HK-2 (cell line): ENCODE data around the gene CLEC18A.
"Not testable (repeated sequence)": the region's sequence is repeated elsewhere in the genome, so short reads cannot be mapped to it uniquely, and the experiment has no call there.

Experiments used
- DNase-seq: peaks from one replicate; pipeline ENCODE4 v3.0.0-alpha.2; 2018; ENCODE audit not compliant: unreplicated experiment

Gene CLEC18A

DNA sequence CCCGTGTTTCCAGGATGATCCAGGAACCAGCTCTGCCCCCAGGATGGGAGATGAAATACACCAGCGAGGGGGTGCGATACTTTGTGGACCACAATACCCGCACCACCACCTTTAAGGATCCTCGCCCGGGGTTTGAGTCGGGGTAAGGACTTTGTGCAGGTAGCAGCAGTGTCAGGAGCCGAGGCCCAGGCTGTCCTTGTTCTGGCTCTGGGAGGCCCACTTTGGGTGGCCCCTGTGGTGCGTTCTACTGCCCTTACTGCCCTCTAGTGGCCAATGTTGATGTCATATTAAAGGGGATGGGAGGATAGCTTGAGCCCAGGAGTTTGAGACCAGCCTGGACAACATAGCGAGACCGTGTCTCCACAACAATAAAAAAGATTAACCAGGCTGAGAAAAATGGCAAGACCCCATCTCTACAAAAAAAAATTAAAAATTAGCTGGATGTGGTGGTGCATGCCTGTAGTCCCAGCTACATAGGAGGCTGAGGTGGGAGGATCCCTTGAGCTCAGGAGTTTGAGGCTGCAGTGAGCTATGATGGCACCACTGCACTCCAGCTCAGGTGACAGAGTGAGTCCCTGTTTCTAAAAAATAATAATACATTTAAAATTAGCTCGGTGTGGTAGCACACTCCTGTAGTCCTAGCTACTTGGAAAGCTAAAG lies 20.9 kb upstream of the CLEC18A start:
- peak; percentile 47 for DNase-seq

DNA sequence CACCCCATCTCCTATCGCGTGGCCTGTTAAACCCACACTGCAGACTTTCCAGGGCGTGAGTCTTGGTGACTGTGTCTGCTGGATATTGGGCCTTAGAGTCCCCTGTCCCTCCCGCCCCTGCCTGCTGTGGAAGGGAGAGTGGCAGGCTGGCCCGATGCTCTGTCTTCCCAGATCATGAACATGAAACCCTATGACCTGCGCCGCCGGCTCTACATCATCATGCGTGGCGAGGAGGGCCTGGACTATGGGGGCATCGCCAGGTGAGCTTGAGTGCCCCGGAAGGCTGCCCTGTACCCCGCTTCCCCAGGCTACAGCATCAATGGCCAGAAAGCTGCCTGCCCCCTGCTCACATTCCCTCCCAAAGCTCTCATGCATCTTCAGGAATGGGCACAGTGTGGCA lies 19.5 kb upstream of the CLEC18A start:
- no peak for DNase-seq

DNA sequence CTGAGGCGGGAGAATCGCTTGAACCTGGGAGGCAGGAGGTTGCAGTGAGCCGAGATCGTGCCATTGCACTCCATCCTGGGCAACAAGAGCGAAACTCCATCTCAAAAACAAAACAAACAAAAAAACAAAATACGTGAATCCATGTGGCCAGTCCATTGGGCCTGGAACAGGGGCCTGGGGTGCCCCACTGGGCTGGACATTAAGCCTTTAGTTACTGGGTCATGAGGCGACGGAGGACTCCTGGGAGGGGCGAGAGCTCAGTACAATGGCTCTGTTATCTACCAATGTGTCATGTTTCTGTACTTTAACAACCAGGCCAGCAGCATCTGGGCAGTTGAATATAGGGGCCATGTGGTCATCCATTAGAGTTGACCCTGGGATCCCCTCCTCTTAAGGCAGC lies 18.9 kb upstream of the CLEC18A start:
- DNase-seq = no peak

DNA sequence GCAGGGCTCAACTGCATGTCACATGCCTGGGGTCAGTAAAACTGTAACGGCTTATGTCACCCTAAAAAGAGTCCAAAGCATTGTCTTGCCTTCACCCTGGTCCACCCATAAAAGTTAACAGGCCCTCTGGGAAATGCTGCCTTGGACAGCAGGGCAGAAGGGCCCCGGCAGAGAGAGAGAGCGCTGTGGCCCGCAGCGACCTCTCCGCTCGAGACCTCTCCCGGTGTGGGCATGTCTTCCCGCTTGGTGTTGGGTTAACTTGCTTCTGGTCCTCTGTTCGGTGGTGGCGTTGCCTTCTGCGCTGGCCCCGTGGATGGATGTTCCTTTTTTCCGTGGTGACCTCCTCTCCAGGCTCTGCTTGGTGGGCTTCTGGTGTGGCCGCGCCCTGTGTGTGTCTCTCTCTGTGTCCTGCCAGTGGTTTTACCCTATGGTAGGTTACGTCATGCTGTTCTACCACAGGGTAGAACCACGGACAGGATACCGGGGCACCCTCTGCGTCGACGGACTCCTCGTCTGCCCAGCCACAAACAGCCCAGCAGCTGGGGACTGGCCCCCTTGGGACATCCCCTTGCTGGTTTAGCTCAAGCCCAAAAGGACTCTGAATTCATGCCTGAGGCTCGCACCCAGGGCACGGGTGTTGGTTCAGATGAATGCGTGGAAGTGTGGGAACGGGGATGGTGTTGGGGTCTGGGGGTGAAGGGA lies 18.3 kb upstream of the CLEC18A start:
- no peak for DNase-seq

DNA sequence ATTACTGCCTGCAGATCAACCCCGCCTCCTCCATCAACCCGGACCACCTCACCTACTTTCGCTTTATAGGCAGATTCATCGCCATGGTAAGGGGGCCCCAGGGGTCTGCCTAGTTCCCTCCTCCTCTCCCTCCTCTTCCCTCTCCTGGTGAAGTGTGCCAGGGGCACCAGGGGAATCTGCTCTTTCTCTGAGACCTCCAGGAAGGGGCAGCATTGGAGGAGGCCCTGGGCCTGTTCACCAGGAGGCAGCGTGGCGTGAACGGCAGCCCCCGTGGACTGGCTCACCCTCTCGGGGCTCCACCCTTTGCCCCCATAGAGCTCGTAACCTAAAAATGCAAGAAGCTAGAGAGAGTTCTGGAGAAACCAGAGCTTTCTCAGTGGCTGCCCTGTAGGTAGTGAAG lies 17.1 kb upstream of the CLEC18A start:
- DNase-seq = no peak

DNA sequence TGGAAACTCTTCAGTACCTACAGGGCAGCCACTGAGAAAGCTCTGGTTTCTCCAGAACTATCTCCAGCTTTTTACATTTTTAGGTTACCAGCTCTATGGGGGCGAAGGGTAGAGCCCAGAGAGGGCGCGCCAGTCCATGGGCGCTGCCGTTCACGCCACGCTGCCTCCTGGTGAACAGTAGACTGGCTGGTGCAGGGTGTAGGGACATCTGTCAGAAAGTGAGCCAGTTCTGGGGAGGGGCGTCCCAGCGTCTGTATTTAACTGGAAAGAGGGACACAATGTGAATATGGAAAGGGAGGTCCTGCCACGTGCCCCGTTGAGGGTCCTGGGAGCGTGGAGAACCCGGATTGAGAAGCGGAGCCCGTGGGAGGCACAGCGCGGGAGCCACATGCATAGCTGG lies 16.4 kb upstream of the CLEC18A start:
- DNase-seq = no peak

DNA sequence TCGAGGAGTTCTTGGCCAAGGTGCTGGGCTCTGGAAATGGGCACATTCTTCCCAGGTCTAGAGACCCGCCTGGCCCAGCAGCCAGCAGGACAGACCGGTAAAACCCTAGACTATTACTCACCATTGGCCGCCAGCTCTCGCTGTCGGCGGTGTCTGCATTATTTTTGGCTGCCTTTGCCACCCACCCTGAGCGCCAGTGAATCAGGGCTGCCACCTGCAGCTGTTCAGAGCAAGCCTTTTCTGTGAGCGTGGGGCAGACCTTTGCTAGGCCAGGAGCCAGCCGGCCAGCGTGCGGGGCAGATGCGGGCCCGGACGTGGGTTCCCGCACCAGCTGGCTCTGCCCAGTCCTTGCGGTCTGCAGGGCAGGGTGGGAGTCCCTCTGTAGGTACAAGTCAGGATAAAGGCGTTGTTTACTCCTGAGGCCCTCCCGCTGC lies 15.8 kb upstream of the CLEC18A start:
- no peak for DNase-seq

DNA sequence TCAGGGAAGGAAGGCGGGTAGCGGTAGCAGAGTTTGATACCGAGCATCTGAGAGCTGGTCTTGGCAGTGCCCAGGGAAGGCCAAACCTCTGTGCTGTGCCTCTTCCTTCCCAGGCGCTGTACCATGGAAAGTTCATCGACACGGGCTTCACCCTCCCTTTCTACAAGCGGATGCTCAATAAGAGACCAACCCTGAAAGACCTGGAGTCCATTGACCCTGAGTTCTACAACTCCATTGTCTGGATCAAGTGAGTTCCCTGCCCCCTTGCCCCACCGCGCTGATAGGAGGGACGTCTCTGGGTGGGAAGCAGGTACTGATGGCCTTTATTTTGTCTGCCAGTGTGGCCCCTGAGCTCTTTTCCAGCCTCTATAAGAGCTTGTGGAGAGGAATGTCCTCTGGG lies 15.4 kb upstream of the CLEC18A start:
- no peak for DNase-seq

DNA sequence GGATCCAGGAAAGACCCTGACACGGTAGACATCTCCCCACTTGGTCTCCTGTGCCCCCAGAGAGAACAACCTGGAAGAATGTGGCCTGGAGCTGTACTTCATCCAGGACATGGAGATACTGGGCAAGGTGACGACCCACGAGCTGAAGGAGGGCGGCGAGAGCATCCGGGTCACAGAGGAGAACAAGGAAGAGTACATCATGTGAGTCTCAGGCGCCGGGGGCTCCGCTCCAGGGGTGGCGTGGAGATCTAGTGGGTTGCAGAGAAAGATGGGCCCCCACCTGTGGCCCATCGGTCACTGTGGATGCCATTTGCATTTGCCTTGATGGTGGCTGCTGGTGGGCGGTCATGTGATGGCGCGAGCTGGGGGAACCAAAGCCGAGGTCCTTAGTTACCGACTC lies 14.9 kb upstream of the CLEC18A start:
- no peak for DNase-seq

DNA sequence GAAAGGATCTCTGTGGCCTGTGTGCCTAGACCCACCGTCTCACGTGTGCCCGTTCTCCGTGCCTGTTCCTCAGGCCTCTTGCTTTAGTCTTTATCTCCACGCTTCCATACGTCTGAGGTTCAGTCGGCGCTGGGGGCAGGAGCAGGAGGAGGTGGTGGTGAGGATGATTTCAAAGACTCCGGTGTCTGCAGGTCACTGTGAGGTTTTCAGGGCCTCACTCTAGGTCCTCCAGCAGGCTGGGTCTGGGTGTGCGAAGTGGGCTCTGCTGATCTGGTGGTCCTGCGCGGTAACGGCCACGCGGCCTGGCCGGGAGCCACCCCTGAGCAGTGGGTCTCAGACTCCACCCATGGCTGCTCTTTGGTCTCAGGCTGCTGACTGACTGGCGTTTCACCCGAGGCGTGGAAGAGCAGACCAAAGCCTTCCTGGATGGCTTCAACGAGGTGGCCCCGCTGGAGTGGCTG lies 14.4 kb upstream of the CLEC18A start:
- no peak for DNase-seq

DNA sequence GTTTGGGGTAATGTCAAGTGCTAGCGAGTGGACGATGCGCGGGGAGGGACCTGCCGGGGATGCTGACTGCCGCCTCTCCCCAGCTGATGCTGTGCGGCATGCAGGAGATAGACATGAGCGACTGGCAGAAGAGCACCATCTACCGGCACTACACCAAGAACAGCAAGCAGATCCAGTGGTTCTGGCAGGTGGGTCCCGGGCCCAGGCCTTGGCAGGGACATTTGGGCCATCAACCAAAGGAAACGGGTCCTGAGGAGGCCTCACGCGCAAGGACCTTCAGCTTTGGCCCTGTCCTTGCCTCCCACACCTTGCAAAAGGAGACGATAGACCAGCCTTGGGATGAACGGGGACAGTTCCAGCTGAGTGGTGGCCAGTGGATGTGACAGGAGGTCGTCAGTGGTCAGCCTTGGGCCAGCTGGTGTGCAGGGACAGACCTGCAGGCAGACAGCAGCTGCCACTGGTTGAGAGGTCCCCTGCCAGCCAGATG lies 13.6 kb upstream of the CLEC18A start:
- no peak for DNase-seq

DNA sequence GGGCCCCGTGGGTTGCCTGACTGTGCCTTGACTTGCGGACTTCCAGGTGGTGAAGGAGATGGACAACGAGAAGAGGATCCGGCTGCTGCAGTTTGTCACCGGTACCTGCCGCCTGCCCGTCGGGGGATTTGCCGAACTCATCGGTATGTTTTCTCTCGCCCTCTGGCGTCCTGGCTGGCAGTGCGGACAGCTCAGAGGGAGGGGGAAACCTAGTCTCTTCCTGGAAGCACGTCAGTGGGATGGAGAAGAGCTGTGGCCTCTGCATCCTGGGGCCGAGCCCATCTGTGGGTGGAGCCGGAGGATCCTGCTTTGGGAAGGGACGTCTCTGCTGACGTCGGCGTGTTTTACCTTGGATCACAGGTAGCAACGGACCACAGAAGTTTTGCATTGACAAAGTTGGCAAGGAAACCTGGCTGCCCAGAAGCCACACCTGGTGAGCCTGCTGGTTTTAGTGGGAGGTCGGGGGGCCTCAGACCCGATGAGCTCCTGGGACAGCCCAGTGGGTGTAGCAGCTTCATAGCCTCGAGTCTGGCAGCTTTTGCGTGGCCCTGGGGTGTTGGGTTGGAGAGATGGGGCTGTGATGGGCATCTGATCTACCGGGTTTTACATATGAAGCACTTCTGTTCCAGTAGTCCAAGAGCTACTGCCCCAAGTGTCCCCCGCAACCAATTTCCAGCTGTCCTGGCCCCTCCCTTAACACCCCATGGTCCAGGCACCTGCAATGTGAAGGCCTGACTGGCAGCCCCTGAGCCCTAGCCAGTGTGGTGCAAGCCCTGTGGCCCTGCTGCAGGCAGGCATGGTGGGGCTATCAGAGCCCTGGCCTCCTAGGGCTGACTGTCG lies 11.9 kb upstream of the CLEC18A start:
- DNase-seq = no peak

DNA sequence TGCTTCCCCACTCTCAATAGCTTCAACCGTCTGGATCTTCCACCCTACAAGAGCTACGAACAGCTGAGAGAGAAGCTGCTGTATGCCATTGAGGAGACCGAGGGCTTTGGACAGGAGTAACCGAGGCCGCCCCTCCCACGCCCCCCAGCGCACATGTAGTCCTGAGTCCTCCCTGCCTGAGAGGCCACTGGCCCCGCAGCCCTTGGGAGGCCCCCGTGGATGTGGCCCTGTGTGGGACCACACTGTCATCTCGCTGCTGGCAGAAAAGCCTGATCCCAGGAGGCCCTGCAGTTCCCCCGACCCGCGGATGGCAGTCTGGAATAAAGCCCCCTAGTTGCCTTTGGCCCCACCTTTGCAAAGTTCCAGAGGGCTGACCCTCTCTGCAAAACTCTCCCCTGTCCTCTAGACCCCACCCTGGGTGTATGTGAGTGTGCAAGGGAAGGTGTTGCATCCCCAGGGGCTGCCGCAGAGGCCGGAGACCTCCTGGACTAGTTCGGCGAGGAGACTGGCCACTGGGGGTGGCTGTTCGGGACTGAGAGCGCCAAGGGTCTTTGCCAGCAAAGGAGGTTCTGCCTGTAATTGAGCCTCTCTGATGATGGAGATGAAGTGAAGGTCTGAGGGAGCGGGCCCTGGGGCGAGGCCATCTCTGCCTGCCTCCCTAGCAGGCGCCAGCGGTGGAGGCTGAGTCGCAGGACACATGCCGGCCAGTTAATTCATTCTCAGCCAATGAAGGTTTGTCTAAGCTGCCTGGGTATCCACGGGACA lies 11.1 kb upstream of the CLEC18A start:
- DNase-seq = no peak

DNA sequence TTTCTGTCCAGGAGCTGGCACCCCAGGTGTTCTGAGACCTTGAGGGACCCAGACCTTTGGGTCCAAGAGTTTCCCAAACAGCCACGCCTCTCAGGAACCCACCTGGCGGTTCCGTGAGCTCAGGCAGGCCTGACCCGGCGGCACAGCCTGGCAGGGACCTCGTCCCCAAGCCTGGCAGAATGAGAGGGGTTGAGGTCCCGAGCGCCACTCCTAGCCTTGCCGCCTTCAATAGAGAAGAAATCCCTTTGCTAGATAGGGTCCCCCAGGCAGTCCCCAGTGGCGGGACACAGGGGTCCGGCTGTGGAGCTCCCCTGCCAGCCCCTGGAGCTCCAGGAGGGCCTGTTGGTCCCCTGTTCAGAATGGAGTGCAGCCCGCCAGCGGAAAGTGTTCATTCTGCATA lies 10.5 kb upstream of the CLEC18A start:
- no peak for DNase-seq

DNA sequence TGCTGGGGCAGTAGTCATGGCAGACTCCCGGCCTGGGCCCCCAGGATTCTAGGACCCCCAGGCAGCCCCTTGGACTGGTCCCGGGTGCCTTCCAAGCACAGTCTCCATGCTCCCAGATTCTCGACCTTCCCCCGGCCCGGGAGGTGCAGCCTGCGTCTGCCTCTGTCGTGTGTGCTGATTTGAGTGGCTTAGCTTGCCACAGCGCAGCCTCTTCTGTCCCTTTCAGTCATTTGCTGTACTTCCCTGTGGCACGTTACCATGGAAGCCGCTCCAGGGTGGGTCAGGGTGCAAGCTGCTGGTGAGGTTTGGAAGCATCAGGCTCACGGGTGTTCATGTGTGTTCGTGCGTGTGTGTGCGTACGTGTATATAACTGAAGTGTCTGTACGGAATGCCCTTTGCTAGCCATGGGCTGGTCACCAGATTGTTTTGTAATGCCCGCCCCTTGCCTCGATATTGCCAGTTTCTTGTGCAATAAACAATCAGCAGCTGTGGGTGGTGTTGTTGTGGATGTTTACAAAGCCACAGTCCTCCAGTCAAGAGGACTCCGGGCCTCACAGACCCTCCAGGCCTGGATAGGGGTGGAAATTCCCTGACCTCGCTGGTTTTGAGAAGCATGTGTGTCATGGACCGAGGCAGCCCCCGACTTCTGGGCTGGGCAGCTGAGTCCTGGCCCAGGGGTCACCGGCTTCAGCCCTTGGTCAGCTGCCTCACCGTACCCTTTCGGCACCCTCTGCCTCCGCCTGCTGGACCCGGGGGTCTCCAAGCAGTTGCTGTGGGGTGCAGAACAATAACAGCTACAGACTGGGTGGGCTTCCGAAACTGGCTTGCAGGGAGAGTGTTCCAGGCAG lies 9.7 kb upstream of the CLEC18A start:
- DNase-seq = no peak

DNA sequence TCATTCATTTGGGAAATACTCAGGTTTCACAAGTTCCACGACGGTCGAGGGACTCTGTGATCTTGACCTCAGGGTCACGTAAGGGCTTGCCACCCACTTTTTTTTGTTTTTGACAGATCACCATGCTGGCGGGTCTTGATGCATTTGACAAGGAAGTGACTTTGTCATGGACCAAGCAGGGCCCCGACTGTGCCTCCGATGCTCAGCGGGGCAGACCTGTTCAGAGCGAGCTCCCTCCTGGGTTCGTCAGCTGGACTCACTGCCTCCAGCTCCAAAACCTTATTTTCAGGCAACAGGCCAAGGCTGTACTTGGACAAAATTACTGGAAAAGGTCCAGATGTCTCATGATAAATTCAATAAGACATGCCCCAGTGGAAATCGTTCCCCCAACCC lies 9.0 kb upstream of the CLEC18A start:
- no peak for DNase-seq

DNA sequence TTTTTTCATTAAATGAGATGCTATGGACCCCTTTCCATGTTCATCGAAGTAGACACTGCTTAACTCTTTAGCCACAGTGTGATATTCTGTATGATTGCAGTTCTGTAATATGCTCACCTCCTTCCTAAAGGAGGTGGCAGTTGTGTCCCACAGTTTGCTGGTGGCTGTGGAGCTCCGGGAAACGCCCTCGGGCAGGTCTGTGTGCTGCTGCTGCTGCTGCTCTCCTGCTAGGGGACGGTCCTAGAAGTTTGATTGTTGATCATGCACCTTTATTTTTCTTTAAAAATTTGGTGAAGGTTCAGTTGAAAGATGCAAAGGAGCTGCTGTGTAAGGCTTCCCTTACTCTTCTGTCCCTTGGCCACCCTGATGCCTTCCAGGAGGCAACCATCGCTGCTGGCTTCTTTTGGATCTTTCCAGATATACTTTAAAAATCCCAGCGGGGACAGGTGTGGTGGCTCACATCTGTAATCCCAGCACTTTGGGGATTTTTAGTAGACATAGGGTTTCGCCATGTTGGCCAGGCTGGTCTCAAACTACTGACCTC lies 8.4 kb upstream of the CLEC18A start:
- no peak for DNase-seq

DNA sequence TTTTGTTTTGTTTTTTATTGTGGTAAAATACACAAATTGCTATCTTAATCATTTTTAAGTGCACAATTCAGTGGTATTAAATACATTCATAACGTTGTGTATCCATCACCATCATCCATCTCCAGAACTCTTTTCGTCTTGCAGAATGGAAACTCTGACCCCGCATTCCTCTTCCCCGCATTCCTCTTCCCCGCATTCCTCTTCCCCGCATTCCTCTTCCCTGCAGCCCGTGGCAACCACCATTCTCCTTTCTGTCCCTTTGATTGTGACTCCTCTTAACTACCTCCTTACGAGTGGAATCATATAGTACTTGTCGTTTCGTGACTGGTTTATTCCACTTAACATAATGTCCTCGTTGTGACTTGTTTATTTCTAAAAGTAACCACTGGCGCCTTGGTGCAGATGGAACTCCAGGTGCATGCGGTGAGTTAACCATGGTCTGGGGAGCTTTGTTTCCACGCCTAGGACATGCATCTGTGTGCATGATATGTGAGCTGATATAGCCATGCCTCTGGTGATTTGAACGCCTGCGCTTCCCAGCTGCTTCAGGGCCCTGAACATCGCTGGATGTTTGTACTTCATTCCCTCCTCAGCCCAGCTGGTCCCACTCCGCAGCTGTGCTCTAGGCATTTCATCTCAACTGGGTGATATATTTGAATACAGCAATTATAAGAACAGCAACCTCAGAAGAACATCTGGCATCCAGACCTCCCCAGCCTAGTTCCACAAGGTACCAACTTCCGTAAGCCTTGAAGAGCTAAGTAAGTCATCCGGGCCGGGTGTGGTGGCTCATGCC lies 7.7 kb upstream of the CLEC18A start:
- not testable (repeated sequence) for DNase-seq

DNA sequence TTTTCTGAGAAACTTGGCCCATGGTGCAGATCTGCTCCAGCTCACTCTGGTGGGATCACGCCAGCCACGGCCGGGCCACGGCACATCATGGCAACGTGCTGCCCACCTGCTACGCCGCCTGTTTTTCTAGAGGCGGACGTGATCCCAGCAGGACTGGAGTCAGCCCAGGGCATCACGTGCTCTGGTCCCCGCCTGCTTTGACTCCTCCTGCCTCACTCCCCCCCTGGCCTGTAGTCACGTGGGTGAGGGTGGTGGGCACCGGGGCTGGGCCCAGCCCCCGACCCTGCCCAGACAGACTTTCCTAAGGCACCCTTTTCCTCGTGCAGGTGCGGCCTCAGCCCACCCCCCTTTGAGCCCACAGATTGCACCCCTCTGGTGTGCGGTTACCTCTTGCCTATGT lies 723 bp upstream of the CLEC18A start:
- DNase-seq = not testable (repeated sequence)

DNA sequence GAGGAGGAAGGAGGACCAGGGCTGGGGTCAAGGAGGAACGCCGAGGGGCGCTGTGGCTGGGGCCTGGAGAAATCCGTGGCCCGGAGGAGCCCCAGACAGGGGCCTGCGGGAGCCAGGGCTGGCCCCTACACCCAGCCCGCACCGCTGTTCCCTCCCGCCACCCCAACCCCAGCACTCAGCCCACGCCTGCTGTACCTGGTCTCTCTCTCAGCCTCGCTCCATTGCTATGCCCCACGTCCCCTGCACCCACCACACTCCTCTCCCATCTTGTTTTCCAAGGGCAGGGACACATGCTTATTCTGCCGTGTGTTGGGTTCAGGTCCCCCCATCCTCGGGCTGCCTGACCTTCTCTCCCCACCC lies 518 bp downstream of the CLEC18A start:
- not testable (repeated sequence) for DNase-seq
